Middle frontal gyrus (tissue), 1 donor: Measurements from ENCODE around the gene LRRK1.

Source experiments
- DNase-seq: peaks from one replicate; pipeline ENCODE4 v3.0.0-alpha.2; 2015; ENCODE audit warnings: low spot score; ENCODE audit errors: extremely low spot score

Gene LRRK1, protein sequence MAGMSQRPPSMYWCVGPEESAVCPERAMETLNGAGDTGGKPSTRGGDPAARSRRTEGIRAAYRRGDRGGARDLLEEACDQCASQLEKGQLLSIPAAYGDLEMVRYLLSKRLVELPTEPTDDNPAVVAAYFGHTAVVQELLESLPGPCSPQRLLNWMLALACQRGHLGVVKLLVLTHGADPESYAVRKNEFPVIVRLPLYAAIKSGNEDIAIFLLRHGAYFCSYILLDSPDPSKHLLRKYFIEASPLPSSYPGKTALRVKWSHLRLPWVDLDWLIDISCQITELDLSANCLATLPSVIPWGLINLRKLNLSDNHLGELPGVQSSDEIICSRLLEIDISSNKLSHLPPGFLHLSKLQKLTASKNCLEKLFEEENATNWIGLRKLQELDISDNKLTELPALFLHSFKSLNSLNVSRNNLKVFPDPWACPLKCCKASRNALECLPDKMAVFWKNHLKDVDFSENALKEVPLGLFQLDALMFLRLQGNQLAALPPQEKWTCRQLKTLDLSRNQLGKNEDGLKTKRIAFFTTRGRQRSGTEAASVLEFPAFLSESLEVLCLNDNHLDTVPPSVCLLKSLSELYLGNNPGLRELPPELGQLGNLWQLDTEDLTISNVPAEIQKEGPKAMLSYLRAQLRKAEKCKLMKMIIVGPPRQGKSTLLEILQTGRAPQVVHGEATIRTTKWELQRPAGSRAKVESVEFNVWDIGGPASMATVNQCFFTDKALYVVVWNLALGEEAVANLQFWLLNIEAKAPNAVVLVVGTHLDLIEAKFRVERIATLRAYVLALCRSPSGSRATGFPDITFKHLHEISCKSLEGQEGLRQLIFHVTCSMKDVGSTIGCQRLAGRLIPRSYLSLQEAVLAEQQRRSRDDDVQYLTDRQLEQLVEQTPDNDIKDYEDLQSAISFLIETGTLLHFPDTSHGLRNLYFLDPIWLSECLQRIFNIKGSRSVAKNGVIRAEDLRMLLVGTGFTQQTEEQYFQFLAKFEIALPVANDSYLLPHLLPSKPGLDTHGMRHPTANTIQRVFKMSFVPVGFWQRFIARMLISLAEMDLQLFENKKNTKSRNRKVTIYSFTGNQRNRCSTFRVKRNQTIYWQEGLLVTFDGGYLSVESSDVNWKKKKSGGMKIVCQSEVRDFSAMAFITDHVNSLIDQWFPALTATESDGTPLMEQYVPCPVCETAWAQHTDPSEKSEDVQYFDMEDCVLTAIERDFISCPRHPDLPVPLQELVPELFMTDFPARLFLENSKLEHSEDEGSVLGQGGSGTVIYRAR (N-terminal part only)

DNA sequence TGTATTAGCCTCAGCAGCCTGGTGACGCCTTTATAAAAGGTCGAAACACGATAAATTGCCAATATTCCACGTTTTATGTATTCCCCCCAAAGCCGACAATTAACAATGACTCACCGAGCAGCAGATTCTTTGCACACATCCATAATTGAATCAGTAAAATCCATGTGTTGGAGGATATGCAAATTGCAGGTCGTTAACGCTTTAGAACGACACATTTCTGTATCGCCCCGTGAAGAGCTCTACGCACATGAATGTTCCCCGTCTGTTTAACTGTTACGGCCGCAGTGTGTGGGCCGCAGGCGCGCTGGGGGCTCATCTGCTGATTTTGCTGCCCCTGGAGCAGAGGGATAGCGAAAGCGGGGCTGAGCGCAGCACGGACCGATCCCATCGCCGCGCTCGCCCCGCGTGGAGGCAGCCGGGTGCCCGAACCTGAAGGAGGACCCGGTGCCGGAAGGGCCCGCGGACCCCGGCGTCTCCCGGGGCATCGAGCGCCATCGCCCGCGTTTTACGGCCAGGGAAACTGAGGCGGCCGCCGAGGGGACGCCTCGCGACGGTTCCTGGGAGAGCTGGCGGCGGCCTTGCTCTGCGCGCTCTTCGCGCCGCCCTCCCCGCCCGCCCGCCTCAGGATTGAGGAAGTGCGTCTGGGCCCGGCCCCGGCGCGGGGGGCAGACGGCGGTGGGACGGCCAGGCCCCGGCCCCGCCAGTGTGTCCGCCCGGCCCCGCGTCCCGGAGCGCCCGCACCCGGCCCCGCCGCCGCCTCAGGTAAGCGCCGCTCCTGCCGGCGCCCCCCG, at the start of gene LRRK1:
LRRK1 (plus strand) TSS at position 668 of the 791 bp plus-strand sequence. CDS start 5,276 bp downstream, outside the sequence.
- no peak for DNase-seq

DNA sequence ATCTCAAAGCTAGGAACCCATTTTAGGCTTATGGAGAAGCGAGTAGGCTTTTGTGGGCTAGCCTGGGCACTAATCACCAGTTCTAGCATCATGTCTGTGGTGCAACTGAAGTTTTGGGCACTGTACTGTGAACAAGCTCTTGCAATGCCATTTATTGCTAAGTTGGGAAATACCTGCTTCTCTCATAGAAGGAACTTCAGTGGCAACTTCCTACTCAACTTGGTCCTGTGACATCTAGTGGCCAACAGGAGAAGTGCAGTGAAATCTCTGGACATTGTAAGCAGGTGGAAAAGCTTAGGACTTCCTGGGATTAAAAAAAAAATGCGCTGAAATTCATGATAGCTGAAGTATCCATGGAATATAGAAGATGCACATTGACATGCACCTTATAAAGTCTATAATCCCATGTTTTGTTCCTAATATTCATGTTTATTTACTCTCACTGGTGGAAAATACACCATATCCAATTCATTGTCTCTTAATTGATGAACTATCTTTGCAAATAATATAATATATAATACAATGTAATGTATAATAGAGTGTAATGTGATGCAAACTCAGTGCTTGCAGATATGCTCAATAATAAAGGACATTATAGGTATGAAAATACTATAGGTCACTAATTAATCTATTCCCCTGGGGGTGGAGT, 46.0 kb upstream of the LRRK1 start:
- DNase-seq = no peak

DNA sequence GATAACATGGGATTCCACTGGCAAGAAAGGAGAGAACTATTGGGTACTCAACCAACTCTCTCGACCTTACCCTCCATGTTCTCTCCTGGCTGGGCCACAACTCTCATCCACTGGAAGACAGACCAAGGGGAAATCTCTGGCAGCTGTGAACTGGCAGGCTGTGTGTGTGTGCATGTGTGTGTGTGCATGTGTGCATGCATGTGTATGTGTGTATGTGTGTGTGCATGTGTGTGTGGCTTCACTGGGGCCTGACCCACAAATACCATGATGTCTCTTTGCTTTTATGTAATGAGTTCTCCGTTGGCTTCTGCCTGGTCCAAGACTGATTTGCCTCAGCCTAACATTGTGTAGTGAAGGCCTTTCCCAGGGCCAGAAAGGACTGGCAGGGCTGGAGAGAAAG, 43.7 kb upstream of the LRRK1 start:
- no peak for DNase-seq

DNA sequence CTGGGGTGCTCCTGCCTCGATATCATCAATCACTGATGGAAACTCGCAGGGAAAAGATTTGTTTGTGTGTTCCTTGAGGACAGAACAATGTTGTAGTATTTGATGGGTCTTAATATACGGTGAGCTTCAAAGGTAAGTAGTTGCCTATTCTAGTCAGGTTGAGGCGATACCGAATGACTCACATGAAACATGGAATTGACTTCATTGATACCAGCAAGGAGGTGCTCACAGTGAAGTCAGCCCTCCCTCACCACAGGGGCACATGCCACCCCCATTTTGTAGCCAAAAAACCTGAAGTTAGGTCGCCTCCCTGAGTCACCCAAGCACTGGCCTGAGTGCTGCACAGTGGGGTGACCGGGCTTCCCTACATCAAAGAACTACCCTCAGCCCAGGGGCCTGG, 43.2 kb upstream of the LRRK1 start:
- no peak for DNase-seq

DNA sequence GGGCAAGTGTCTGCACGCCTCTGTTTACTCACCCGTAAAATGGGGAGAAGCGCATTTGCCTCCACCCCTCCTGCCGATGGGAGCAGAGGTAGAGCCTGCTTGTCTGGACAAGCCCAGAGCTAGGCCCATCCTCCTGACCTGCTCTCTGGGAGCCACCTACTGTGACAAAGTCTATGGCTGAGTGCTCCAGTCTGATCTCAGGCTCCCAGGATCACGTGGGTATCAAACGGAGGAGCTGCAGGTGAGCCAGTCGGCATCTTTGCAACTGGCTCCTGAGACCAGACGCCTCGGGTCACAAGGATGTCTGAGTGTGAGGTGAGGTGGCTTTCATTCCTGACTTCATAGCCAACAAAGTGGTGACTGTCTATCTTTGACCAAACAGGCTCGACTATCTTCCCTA, 41.6 kb upstream of the LRRK1 start:
- no peak for DNase-seq

DNA sequence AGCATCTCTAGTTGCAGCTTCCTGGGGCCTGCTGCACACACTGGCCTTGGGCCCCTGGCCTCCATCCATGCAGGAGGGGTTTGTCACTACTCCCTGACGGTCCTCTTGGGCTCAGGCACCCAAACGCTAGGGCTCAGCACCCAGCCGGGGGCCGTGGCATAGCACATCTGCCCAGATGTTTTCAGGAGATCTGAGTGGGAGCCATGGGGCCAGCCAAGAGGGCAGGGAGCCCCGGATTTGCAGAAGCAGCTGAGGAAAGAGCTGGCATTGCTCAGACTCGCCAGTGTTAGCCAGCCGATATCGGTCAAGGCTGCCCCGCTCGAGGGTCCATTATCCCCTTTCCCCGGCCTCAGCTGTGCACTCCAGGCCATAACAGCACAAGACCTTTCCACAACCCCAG, 41.0 kb upstream of the LRRK1 start:
- no peak for DNase-seq

DNA sequence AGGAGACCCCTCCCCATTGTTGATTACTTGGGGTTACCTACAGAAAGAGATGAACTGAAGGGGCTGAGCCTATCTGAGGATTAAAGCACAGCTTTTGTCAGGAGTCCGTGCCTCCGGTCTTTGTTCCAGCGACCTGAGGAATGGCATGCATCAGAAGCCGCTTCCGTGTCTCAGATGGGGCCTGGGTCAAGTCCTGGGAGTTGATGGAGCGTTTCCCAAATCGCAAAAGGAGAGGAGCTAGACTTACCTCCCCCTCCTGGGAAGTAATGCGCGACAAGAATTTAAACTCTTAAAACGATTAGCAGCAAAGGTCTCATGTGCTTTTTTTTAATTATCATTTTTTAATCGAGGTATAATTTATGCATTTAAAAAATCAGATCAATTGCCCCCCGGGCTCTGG, 40.5 kb upstream of the LRRK1 start:
- DNase-seq = no peak

DNA sequence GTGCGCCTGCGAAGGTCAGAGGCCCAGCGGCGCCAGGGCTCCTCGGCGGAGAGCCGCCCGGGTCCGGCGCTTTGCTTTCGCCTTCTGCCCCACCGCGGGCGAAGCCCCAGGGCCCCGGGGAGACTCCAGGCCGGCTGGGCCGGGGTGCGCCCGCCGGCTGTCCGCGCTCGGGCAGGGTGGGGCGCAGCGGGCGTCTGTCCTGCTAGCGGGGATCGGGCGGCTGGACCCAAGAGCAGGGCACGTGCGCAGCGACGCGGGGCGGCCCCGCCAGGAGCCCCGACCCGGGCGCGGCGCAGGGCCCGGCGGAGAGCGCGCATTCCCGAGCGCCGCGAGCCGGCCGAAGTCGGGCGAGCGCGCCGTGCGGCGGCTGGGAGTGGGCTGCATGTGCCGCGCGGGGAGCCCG, 40.1 kb upstream of the LRRK1 start:
- no peak for DNase-seq

DNA sequence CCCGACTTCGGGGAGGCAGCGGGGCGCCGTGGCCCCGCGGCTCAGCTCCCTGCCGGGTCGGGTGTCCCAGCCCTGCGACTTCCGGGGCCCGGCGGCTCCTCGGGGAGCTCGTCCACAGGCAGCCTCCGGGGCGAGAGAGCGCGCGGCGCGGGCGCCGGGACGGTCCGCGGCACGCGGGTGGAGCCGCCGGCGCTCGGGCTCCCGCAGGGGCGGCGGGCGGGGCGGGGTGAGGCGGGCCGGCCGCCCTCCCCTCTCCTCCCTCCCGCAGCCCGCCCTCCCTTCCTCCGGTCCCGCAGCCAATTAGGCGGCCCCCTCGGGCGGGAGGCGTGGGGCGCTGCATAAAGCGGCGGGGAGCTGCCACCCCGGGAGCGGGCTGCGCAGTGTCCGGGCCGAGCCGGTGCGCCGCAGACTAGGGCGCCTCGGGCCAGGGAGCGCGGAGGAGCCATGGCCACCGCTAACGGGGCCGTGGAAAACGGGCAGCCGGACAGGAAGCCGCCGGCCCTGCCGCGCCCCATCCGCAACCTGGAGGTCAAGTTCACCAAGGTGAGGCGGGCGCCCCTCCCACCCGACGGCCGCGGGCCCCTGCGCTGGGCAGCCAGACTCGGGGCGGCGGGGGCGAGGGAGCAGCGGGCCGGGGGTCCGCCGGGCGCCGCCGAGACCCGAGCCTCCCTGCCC, 39.6 kb upstream of the LRRK1 start, which contains the start of gene ALDH1A3:
ALDH1A3 (plus strand) TSS at position 368 of the 675 bp plus-strand sequence; CDS start at position 445, 77 bp downstream.
- no peak for DNase-seq

DNA sequence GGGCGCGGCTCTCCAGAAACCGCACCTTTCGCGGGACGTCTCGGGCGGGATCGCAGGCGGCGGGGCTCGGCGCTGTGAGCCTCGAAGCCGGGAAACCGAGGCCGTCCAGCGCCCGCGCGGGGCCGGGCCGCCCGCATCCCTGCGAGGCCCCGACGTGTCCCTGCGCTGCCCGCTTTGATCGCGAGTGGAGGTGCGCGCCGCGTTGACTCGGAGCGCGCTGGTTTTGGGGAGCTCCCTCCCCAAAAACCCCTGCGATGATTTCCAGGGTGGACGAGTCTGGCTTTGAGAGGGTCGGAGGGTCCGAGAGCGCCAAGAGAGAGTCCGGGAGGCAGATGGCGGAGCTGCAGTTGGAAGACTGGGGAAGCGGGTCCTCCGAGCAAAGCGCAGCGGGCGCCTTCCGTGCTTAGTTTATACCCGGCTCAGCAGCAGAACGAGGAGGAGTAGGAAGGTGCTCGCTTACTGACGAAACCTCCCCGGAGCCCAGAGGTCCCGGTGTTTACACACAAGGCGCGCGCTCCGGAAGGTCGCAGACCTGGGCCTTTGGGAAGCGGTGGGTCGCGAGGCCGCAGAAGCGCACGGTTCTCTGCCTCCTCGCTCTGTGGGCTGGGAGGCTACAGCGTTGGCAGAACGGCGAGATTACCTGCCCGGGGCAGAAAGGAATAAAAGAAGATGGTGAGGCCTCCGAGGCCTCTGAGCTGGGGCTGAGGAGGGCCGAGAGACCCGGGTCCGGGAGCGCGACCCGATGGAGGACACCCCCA, 38.8 kb upstream of the LRRK1 start:
- DNase-seq = no peak

DNA sequence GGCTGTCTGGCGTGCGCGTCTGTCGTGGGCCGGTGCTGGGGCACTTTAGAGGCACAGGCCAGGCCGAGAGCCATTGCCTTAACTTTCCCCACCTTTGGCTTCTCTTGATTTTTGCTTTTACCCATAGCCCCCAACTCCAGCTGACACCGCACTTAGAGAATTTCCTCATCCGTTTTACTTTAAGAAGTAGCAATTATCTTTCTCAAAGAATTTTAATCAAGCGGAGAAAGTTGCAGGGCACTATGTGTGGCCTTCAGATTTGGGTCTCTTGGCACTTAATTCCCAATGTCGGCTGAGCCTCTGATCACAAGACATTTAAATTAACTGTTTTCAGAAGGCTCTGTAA, 38.3 kb upstream of the LRRK1 start:
- no peak for DNase-seq

DNA sequence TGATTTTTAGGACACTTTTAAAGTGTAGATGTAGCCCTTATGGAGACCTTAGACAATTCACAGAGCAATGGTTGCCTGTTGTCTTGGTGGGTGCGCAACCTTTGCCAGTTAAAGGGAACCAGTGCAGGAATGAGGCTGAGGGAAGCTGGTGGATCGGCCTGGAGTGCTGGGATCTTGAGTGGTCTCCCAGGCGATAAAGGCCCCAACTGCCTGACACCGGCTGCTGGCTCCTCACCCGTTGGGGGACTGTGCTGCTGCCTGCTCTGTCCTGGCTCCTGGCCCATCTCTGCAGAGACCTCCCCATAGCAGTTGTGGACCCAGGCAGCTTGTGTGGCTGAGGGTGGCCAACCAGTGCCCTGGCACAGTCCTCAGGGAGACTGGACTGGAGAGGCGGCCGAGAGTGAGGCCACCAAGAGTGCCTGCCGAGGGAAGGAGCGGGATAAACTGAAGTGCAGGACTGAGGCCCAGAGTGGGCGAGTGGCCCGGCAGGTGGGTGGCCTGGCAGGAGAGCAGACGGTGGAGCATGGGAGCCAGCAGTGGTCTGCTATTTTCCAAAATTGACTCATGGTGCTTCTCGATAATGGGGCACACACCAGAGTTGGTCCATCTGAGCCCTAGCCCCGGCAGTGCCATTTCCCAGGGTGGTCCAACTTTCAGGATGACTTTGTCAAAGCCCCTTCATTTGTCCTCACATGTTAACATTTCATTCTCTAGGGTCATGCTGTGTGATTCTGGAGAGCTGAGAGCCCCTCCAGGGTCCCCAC, 37.4 kb upstream of the LRRK1 start:
- no peak for DNase-seq

DNA sequence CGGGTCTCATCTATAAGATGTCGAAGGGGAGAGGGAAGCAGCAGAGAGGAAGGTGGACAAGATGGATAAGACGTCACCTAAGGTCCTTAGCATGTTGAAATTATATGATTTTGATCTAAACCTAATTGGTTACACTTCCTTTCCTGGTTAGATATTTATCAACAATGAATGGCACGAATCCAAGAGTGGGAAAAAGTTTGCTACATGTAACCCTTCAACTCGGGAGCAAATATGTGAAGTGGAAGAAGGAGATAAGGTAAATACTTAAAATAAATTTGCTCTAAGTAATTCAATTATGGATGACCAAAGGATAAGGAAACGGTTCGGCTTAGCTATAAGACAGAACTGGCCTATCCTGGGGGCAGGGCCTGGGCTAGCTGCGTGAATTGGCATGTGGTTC, 34.0 kb upstream of the LRRK1 start:
- DNase-seq = no peak

DNA sequence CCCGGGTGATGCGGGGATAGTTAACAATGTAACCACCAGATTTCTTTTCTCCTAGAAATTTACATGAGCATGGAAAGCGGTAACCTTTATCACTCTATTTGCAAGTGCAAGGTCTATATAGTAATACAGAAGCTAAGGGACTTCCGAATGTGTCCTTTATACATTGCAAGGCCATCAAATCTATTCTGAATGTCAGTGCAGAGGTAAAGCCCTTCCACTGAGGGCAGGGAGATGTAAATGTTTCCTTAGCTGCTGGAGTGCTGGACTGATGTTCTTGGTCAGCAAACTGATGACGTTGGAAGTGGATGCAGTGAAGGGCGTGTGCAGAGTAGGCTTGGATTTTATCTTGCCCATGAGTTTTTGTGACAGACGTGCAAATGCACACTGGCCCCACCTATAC, 33.3 kb upstream of the LRRK1 start:
- DNase-seq = no peak

DNA sequence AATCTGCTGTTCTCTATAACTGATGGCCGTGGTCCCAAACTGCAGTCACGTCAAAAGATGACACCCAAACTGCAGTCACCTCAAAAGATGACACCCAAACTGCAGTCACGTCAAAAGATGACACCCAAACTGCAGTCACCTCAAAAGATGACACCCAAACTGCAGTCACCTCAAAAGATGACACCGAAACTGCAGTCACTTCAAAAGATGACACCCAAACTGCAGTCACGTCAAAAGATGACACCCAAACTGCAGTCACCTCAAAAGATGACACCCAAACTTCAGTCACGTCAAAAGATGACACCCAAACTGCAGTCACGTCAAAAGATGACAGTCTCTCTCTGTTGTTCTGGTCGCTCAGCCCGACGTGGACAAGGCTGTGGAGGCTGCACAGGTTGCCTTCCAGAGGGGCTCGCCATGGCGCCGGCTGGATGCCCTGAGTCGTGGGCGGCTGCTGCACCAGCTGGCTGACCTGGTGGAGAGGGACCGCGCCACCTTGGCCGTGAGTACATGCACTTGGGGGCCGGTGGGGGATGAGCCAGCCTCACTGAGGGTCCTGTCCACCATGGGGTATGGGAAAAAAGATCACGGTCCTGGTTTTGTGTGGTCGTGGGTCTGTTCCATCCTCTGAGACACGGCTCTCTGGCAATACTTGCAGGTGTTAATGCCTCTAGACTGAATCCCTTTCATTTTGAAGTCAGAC, 31.8 kb upstream of the LRRK1 start:
- no peak for DNase-seq

DNA sequence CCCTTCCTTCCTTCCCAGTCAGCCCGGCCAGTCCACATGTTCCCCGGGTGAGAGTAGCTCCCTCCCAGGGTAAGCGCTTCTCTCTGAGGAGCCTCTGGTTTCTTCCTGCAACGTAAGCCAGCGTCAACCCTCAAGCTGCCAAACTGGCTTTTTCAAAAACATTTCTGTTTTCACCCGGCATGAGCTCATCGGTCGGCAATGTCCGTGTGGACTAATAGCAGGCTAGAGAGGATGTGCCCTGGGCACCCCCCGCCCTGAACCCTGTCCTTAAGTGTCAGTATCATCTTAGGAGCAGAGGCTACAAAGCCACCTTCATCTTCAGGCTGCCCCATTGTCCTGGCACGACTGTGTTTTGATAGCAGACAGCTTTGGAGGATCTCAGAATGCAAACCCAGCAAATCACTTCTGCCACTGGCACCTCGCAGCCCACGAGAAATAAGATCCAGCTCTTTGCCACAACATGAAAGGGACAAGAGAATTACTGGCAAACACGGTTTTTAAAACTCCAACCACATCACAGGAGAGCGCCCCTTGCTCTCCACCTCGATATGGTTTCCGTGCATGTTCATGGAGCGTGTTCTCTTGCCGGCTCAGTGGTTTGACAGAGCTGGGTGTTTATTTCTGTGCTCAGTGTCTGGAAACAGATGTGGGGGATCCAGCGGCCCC, 29.6 kb upstream of the LRRK1 start:
- DNase-seq = no peak

DNA sequence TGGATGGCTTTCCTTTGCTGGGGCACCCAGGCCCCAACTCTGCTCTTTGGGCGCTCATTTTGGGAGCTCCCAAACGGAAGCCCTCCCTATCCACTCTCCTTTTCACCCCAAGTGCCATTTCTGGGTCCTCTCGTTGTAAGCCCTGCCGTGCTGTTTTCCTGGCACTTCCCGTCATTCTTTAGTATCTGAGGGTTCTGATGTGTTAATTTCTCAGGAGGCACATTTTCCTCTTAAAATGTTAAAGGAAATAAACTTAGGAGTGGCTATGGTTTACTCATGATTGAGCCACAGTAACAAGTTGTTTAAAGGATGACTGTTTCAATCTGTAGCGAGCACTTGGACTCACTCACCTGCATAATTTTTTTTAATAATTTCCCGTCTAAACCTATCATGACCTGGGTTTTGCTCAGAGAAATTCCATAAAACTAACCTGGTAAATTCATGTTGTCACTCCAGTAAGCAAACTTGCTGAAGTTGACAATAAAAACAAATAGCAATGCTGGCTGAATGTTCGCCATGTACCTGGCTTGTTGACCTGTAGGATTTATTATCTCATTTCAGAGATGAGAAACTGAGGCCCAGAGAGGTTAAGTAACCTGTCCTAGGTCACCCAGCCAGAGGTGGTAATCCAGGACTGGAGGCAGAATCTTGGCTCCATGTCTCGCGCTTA, 29.0 kb upstream of the LRRK1 start:
- DNase-seq = no peak
